NCI-H2107 (cell line): ENCODE data around the gene MADCAM1.

Source experiments
- DNase-seq: peaks from one replicate; lab custom pipeline; 2025; lab: John Stamatoyannopoulos, UW

MADCAM1 gene

GRCh38 chr19:508204-509150 is 12.2 kb downstream of the MADCAM1 start:
- DNase-seq, result no peak

GRCh38 chr19:510606-511100 is 14.4 kb downstream of the MADCAM1 start:
- peak; percentile 84 for DNase-seq

DNA sequence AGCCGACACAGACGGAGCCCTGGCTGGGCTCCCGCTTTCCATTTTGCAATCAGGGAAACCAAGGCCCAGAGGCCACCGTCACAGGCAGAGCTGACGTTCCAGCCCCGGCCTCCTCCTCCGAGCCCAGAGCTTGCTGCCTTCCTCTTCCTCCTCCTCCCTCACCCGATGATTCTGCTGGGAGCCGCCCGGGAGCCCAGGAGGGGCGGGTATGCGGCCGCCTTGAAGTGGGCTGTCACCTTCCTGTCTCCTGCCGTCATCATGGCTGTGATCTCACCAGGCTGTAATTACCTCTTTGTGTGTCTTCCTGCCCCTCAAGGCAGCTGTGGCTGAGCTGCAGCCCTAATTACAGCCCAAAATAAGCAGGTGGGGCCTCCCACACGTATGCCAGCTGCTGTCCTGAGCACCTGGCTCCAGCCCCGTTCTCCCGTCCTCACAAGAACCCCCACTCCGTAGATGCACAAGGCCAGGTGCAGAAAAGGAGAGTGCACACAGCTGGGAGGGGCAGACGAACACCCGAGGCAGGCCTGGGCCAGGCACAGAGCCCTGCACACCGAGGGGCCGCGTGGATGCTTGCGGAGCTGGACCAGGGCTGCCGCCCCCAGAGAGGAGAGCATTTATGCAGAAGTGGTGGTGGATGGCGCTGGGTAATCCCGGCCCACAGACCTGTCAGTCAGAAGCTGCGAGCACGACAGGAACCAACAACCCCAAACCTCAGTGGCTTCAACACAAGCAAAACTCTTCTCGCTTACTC is 15.0 kb downstream of the MADCAM1 start:
- DNase-seq, result peak; percentile 89

DNA sequence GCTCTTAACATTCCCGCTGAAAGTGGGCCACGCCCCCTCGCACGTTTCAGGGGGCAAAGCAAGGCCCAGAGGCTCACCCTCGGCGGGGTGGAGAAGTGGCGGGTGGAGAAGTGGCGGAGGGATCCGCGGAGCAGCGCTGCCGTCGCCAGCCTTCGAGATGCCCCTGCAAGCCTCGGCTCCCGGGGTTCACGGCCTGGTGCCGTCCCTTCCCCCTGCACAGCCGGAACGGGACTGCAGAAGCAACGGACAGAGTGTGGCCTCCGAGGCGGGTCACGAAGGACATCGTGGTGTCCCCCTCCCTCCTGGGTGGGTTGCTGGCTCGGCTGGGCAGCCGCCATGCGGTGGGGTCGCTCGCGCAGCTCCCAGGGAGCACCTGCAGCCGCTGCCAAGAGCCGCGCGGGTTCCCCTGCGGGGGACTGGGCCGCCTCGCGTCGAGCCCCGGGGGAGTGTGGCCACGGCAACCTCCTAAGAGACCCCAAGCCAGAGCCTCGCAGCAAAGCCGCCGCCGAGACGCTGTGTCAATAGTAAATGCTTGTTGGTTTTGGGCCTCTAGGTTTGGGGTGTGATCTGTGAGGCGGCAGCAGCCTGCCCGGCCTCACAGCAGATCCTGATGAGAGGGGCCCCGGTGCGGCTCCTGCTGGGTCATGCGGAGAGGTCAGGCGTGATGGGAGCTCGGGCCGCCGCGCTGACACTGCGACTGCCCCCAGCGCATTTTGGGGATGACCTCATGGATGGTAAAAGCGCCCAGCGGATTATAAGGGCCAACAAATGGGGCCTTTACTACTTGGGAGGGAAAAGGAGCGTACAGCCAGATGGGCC is 16.5 kb downstream of the MADCAM1 start:
- DNase-seq, result no peak

DNA sequence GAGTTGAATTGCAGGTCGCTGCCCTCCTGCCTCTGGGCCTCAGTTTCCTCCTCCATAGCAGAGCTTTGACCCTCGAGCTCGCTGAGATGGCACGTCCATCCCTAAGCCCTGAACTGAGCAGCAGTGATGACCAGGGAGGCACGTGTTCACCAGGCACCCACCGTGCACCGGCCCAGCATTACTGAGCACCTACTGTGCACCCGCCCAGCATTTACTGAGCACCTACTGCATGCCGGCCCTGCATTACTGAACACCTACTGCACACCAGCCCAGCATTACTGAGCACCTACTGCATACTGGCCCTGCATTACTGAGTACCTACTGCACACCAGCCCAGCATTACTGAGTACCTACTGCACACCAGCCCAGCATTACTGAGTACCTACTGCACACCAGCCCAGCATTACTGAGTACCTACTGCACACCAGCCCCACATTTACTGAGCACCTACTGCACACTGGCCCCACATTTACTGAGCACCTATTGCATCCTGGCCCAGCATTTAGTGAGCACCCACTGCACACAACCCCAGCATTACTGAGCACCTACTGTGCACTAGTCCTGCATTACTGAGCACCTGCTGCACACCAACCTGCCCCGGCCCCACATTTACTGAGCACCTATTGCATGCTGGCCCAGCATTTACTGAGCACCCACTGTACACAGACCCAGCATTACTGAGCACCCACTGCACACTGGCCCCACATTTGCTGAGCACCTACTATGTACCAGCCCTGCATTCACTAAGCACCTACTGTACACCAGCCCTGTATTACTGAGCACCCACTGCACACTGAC is 17.3 kb downstream of the MADCAM1 start:
- DNase-seq, result no peak

GRCh38 chr19:514166-514663 is 17.9 kb downstream of the MADCAM1 start:
- DNase-seq, result no peak

GRCh38 chr19:517721-518597 is 21.7 kb downstream of the MADCAM1 start:
- no peak for DNase-seq

GRCh38 chr19:518598-519231 is 22.4 kb downstream of the MADCAM1 start:
- no peak for DNase-seq

DNA sequence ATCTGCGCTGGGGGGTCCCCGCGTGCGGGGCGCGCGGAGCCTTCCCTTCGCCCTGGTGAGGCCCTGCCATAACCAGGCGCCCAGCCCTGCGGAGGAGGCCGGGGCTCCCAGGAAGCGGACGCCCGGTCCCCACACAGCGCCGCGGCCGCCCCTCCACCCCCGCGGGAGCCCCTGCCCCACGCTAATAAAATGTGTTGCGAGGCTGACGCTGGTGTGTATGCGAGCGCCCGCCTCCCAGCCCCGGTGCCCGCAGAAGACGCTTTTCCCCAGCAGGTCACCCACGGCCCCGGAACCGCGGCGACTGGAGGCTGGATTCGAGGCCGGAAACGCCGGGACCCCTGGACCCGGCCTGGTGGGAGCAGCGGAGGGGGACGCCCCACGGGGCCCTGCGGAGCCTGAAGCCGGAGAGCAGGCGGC is 23.2 kb downstream of the MADCAM1 start:
- no peak for DNase-seq

DNA sequence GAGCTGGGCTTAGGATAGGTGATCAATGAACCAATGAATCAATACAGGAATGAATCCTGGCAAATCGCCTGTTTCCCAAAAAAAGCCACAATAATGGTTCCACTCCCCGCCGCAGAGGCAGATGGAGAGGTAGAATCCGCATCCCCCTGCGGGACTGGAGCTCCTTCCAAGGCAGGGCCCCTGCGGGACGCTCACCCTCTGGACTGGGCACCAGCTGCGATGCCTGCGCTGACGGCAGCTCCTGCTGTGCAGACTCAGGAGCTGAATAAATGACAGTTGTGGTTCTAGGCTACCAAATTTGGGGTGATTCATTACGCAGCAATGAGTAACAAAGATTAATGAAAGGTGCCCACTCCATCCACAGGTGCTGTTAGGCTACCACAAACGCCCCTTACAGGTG is 26.4 kb downstream of the MADCAM1 start:
- no peak for DNase-seq

GRCh38 chr19:524062-524674 is 27.9 kb downstream of the MADCAM1 start:
- DNase-seq, result no peak

- DNase-seq, result no peak
Observed at GRCh38 chr19:525029-525428, 28.7 kb downstream of the MADCAM1 start.

DNA sequence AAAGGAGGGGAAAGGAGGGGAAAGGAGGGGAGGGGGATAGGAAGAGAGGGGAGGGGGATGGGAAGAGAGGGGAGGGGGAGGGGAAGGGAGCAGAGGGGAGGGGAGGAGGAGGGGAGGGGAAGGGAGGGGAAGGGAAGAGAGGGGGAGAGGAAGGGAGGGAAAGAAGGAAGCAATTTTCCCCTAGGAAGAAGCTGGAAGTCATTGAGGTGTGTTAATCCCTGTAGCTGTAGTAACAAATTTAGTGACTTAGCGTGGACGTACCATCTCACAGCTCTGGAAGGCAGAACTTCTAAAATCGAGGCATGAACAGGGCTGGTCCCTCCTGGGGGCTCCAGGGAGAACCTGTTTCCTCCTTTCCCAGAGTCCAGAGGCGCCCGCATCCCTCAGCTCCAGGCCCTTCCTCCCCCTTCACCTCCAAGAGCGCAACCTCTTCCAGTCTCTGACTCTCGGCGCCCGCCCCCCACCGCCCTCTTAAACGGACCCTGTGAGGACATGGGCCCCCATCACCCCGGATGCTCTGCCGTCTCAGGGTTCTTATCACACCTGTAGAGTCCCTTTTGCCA is 29.7 kb downstream of the MADCAM1 start:
- no peak for DNase-seq

- no peak for DNase-seq
Observed at GRCh38 chr19:530134-531008, 34.1 kb downstream of the MADCAM1 start.

GRCh38 chr19:531009-531752 is 34.9 kb downstream of the MADCAM1 start:
- DNase-seq, result peak; percentile 66

DNA sequence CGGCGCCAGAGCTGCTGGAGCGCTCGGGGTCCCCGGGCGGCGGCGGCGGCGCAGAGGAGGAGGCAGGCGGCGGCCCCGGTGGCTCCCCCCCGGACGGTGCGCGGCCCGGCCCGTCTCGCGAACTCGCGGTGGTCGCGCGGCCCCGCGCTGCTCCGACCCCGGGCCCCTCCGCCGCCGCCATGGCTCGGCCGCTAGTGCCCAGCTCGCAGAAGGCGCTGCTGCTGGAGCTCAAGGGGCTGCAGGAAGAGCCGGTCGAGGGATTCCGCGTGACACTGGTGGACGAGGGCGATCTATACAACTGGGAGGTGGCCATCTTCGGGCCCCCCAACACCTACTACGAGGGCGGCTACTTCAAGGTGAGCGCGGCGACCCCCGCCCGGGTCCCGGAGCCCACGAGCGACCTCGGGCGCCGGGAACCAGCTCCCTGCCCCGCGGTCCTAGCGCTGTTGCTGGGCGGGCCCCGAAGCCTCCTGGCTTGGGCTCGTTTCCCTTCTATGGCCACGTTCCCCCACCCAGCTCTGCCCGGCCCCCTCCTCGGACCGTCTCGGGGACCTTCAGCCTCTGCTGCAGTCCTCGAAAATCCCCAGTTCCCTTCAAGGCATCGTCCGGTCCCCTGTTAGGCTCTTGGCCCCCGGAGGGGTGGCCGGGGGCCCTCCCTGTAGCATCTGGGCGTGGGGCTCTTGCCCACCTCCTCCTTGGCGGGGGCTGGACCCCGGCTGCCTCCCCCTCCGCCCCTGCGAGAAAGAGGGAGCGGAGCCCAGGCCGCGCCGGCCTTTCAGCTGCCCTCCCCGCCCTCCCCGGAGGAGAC is 35.7 kb downstream of the MADCAM1 start, which contains the start of gene CDC34:
TSS of gene CDC34 (plus strand) at position 8 of the 808 bp plus-strand sequence. CDS start at position 180, 172 bp downstream.
- no peak for DNase-seq
